ENCODE data around the gene CACNA1B. TPM values are rescaled to one million over a fixed set of nuclear protein-coding genes. Genes with fewer than 3 reads are reported as not detected.

CACNA1B gene
- total and polyA plus RNA-seq, 7 experiments from 2014 or later: 0.07 TPM; not detected in 6

GRCh38 chr9:137948642-137949041, 71.1 kb downstream of the CACNA1B start:
- peaks cover 0 to 1% (median 0%) of the 10 kb centered on the region in 7 donors for H3K4me1 Mint-ChIP-seq
- no peak for ATAC-seq
- peaks cover 4 to 38% (median 9%) of the 10 kb centered on the region in 11 donors for H3K9me3 Mint-ChIP-seq
- no peak overlapping the region for H3K27ac Mint-ChIP-seq
- Histone ChIP-seq H3K27ac (ENCODE audit: low read depth, low read length) (no peak overlapping the region), H3K4me3 (ENCODE audit: low read length) (no peak overlapping the region), H3K4me1 (ENCODE audit: control insufficient read depth in 2 of 2, insufficient read depth in 2 of 2, low read length in 2 of 2) (no peaks in the 10 kb centered on the region), H3K9me3 (ENCODE audit: control insufficient read depth in 2 of 3, low read length in 3 of 3) (peaks cover 0 to 31% (median 7%) of the 10 kb centered on the region in 3 experiments), H3K27me3 (ENCODE audit: control insufficient read depth in 2 of 2, insufficient read depth in 2 of 2, low read length in 2 of 2) (no peaks in the 10 kb centered on the region), H3K36me3 (ENCODE audit: control insufficient read depth in 2 of 3, insufficient read depth in 3 of 3, low read length in 3 of 3) (no peaks in the 10 kb centered on the region)
- peaks cover 0 to 7% (median 0%) of the 10 kb centered on the region in 5 donors for H3K27me3 Mint-ChIP-seq
- intact Hi-C loops (cut with micrococcal nuclease): no loop called here
- DNase-seq: no peak
- ChIA-PET POLR2A (no interaction called here), CTCF (no interaction called here)
- H3K4me3 Mint-ChIP-seq: no peak overlapping the region
- peaks cover 0 to 3% (median 0%) of the 10 kb centered on the region in 5 donors for H3K36me3 Mint-ChIP-seq

GRCh38 chr9:137949260-137949659, 71.7 kb downstream of the CACNA1B start:
- H3K36me3 Mint-ChIP-seq: peaks cover 0 to 3% (median 0%) of the 10 kb centered on the region in 5 donors
- H3K4me3 ChIP-seq (ENCODE audit: low read length): no peak overlapping the region
- H3K4me1 ChIP-seq (ENCODE audit: control insufficient read depth in 2 of 2, insufficient read depth in 2 of 2, low read length in 2 of 2): no peaks in the 10 kb centered on the region
- ChIA-PET POLR2A (no interaction called here), CTCF (no interaction called here)
- H3K27ac Mint-ChIP-seq: no peak overlapping the region
- ATAC-seq (no peak), DNase-seq (no peak)
- intact Hi-C loops (cut with micrococcal nuclease): no loop called here
- H3K4me3 Mint-ChIP-seq: no peak overlapping the region
- no peak overlapping the region for H3K27ac ChIP-seq (ENCODE audit: low read depth, low read length)
- peaks cover 3 to 31% (median 9%) of the 10 kb centered on the region in 11 donors for H3K9me3 Mint-ChIP-seq
- H3K9me3 ChIP-seq (ENCODE audit: control insufficient read depth in 2 of 3, low read length in 3 of 3): peaks cover 0 to 25% (median 7%) of the 10 kb centered on the region in 3 experiments
- peaks cover 0 to under 1% (median 0%) of the 10 kb centered on the region in 7 donors for H3K4me1 Mint-ChIP-seq
- H3K36me3 ChIP-seq (ENCODE audit: control insufficient read depth in 2 of 3, insufficient read depth in 3 of 3, low read length in 3 of 3): no peaks in the 10 kb centered on the region
- H3K27me3 ChIP-seq (ENCODE audit: control insufficient read depth in 2 of 2, insufficient read depth in 2 of 2, low read length in 2 of 2): no peaks in the 10 kb centered on the region
- H3K27me3 Mint-ChIP-seq: peaks cover 0 to 7% (median 0%) of the 10 kb centered on the region in 5 donors

DNA sequence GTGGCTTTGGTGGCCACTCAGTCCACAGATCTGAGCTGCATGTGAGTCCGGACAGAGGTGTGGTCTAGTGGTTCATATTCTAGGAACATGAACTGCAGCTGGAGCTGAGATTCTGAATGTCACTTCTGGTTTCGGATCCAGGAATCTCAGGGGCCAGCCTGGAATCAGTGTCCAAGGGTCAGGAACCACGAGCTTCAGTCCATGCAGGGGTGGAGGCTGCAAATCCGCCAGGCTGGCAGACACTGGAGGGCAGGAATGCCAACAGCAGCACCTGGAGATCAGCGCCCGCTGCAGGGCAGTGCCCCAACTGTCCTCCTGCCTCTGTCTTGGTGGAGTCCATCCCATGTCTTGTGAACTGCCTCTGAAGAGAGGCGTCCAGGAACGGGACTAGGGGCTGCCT, 73.5 kb downstream of the CACNA1B start:
- Mint-ChIP-seq H3K4me1 (no peaks in the 10 kb centered on the region), H3K36me3 (peaks cover 0 to 2% (median 0%) of the 10 kb centered on the region in 5 donors), H3K4me3 (no peak overlapping the region), H3K27ac (no peak overlapping the region), H3K27me3 (peaks cover 0 to 7% (median 0%) of the 10 kb centered on the region in 5 donors), H3K9me3 (peaks cover 0 to 15% (median 6%) of the 10 kb centered on the region in 11 donors)
- ChIA-PET CTCF (no interaction called here), POLR2A (no interaction called here)
- H3K4me1 ChIP-seq (ENCODE audit: control insufficient read depth in 2 of 2, insufficient read depth in 2 of 2, low read length in 2 of 2): no peaks in the 10 kb centered on the region
- ATAC-seq (no peak), DNase-seq (no peak)
- H3K4me3 ChIP-seq (ENCODE audit: low read length): no peak overlapping the region
- no peaks in the 10 kb centered on the region for H3K27me3 ChIP-seq (ENCODE audit: control insufficient read depth in 2 of 2, insufficient read depth in 2 of 2, low read length in 2 of 2)
- H3K36me3 ChIP-seq (ENCODE audit: control insufficient read depth in 2 of 3, insufficient read depth in 3 of 3, low read length in 3 of 3): no peaks in the 10 kb centered on the region
- intact Hi-C loops (cut with micrococcal nuclease): no loop called here
- peaks cover 0 to 10% (median 0%) of the 10 kb centered on the region in 3 experiments for H3K9me3 ChIP-seq (ENCODE audit: control insufficient read depth in 2 of 3, low read length in 3 of 3)
- H3K27ac ChIP-seq (ENCODE audit: low read depth, low read length): no peak overlapping the region

- Histone ChIP-seq H3K27me3 (ENCODE audit: control insufficient read depth in 2 of 2, insufficient read depth in 2 of 2, low read length in 2 of 2) (no peaks in the 10 kb centered on the region), H3K4me1 (ENCODE audit: control insufficient read depth in 2 of 2, insufficient read depth in 2 of 2, low read length in 2 of 2) (no peaks in the 10 kb centered on the region), H3K4me3 (ENCODE audit: low read length) (no peak overlapping the region), H3K27ac (ENCODE audit: low read depth, low read length) (no peak overlapping the region), H3K9me3 (ENCODE audit: control insufficient read depth in 2 of 3, low read length in 3 of 3) (peaks cover 0 to 2% (median 0%) of the 10 kb centered on the region in 3 experiments), H3K36me3 (ENCODE audit: control insufficient read depth in 2 of 3, insufficient read depth in 3 of 3, low read length in 3 of 3) (no peaks in the 10 kb centered on the region)
- ATAC-seq: no peak
- Mint-ChIP-seq H3K4me1 (no peaks in the 10 kb centered on the region), H3K27me3 (peaks cover 0 to 7% (median 0%) of the 10 kb centered on the region in 5 donors), H3K36me3 (no peaks in the 10 kb centered on the region), H3K9me3 (peaks cover 0 to 9% (median 4%) of the 10 kb centered on the region in 11 donors), H3K4me3 (no peak overlapping the region), H3K27ac (no peak overlapping the region)
- intact Hi-C loops (cut with micrococcal nuclease): no loop called here
- DNase-seq: no peak
- ChIA-PET CTCF (no interaction called here), POLR2A (no interaction called here)
Observed at GRCh38 chr9:137951597-137952490, 74.3 kb downstream of the CACNA1B start.

GRCh38 chr9:137952976-137953666, 75.5 kb downstream of the CACNA1B start:
- no peak overlapping the region for H3K4me3 Mint-ChIP-seq
- no peaks in the 10 kb centered on the region for H3K9me3 ChIP-seq (ENCODE audit: control insufficient read depth in 2 of 3, low read length in 3 of 3)
- H3K4me1 ChIP-seq (ENCODE audit: control insufficient read depth in 2 of 2, insufficient read depth in 2 of 2, low read length in 2 of 2): no peaks in the 10 kb centered on the region
- H3K27me3 ChIP-seq (ENCODE audit: control insufficient read depth in 2 of 2, insufficient read depth in 2 of 2, low read length in 2 of 2): no peaks in the 10 kb centered on the region
- ATAC-seq (no peak), DNase-seq (no peak)
- intact Hi-C loops (cut with micrococcal nuclease): no loop called here
- H3K9me3 Mint-ChIP-seq: no peaks in the 10 kb centered on the region
- H3K4me1 Mint-ChIP-seq: no peaks in the 10 kb centered on the region
- no peaks in the 10 kb centered on the region for H3K36me3 Mint-ChIP-seq
- H3K27ac Mint-ChIP-seq: no peak overlapping the region
- CTCF ChIA-PET: no interaction called here
- peaks cover 0 to 7% (median 0%) of the 10 kb centered on the region in 5 donors for H3K27me3 Mint-ChIP-seq
- H3K36me3 ChIP-seq (ENCODE audit: control insufficient read depth in 2 of 3, insufficient read depth in 3 of 3, low read length in 3 of 3): no peaks in the 10 kb centered on the region
- POLR2A ChIA-PET: no interaction called here
- H3K27ac ChIP-seq (ENCODE audit: low read depth, low read length): no peak overlapping the region
- H3K4me3 ChIP-seq (ENCODE audit: low read length): no peak overlapping the region

DNA sequence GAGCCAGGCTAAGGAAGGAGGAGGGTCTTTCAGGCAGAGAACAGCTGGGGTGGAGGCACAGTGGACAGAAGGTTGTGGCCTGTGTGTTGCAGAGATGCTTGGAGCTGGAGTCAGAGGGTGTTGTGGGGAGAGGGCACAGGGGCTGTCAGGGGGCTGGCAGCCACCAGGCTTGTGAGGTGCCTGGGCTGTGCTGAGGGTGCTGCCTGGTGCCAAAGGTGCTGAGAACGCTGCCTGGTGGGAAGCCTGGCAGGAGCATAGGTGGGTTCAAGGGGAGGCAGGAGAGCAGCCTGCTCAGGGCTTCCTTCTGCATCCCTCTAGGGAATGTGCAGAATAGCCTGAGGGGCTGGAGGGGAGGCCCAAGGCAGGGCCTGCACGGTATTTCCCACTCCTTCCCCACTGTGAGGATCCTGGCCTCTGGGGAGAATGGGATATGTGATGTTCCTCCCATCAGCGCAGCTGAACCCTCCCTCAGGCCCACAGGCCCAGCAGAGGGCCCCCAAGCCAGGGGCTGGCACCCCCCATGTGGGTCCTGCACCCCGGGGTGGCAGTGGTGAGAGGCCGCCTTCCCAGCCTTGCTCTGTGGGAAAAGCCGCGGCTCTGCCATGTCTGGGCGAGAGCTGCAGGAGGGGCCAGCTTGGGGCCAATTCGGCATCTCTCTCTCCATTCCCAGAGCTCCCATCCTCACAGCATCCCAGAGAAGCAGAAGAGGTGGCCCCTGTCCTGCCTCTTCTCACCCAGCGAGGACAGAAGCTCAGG, 76.3 kb downstream of the CACNA1B start:
- no peaks in the 10 kb centered on the region for H3K36me3 Mint-ChIP-seq
- POLR2A ChIA-PET: no interaction called here
- Histone ChIP-seq H3K4me3 (ENCODE audit: low read length) (no peak overlapping the region), H3K36me3 (ENCODE audit: control insufficient read depth in 2 of 3, insufficient read depth in 3 of 3, low read length in 3 of 3) (no peaks in the 10 kb centered on the region), H3K4me1 (ENCODE audit: control insufficient read depth in 2 of 2, insufficient read depth in 2 of 2, low read length in 2 of 2) (no peaks in the 10 kb centered on the region), H3K27me3 (ENCODE audit: control insufficient read depth in 2 of 2, insufficient read depth in 2 of 2, low read length in 2 of 2) (no peaks in the 10 kb centered on the region), H3K27ac (ENCODE audit: low read depth, low read length) (no peak overlapping the region), H3K9me3 (ENCODE audit: control insufficient read depth in 2 of 3, low read length in 3 of 3) (no peaks in the 10 kb centered on the region)
- H3K9me3 Mint-ChIP-seq: no peaks in the 10 kb centered on the region
- intact Hi-C loops (cut with micrococcal nuclease): no loop called here
- CTCF ChIA-PET: no interaction called here
- no peak overlapping the region for H3K27ac Mint-ChIP-seq
- H3K27me3 Mint-ChIP-seq: peaks cover 0 to 7% (median 0%) of the 10 kb centered on the region in 5 donors
- DNase-seq (no peak), ATAC-seq (no peak)
- H3K4me1 Mint-ChIP-seq: no peaks in the 10 kb centered on the region
- no peak overlapping the region for H3K4me3 Mint-ChIP-seq

Data from naive thymus-derived CD4-positive, alpha-beta T cell (primary cell).